ENCODE results near the gene OR52H1. TPM values are rescaled to one million over a fixed set of nuclear protein-coding genes. Genes with fewer than 3 reads are reported as not detected.

Gene OR52H1
- total RNA-seq, 2 experiments from 2014 or later, result not detected

Other genes starting within 250 kb of the OR52H1 start
- not detected for gene OR51B4, start 246.6 kb downstream of the OR52H1 start, total RNA-seq
- gene OR51B2, start 224.2 kb downstream of the OR52H1 start, total RNA-seq, result not detected
- not detected for gene OR51B5, start 205.0 kb downstream of the OR52H1 start, total RNA-seq
- not detected for gene OR51B6, start 197.0 kb downstream of the OR52H1 start, total RNA-seq
- not detected for gene OR51M1, start 164.7 kb downstream of the OR52H1 start, total RNA-seq
- gene OR51Q1, start 126.4 kb downstream of the OR52H1 start, total RNA-seq, result not detected
- not detected for gene OR51I1, start 107.0 kb downstream of the OR52H1 start, total RNA-seq
- not detected for gene OR51I2, start 99.2 kb downstream of the OR52H1 start, total RNA-seq
- gene OR52D1, start 59.9 kb downstream of the OR52H1 start, total RNA-seq, result not detected
- gene UBQLN3, start 38.6 kb downstream of the OR52H1 start, total RNA-seq, result under 1 TPM in 1 of 2 experiments, not detected in 1; 0.17 TPM
- under 1 TPM; 0.30 to 0.60 TPM for gene UBQLNL, start 31.8 kb downstream of the OR52H1 start, total RNA-seq
- not detected for gene OR52B6, start 32.3 kb upstream of the OR52H1 start, total RNA-seq
- 1 to 10 TPM; 1.5 to 2.7 TPM for gene TRIM6, start 48.1 kb upstream of the OR52H1 start, total RNA-seq
- 10 to 100 TPM; 17.3 to 17.5 TPM for gene TRIM34, start 76.5 kb upstream of the OR52H1 start, total RNA-seq
- 10 to 100 TPM; 33.1 to 36.4 TPM for gene TRIM5, start 136.5 kb upstream of the OR52H1 start, total RNA-seq
- gene TRIM22, start 141.2 kb upstream of the OR52H1 start, total RNA-seq, result 100 to 1,000 TPM; 341 to 369 TPM
- under 1 TPM; 0.86 to 0.99 TPM for gene OR56B1, start 187.9 kb upstream of the OR52H1 start, total RNA-seq
- gene OR52N4, start 205.7 kb upstream of the OR52H1 start, total RNA-seq, result 1 to 10 TPM; 1.7 to 1.8 TPM
- not detected for gene OR52N5, start 234.8 kb upstream of the OR52H1 start, total RNA-seq
- not detected for gene OR52N1, start 242.7 kb upstream of the OR52H1 start, total RNA-seq

Measured in activated naive CD8-positive, alpha-beta T cell treated with anti-CD3 and anti-CD28 coated beads, Interleukin-2, amount 10 ng/mL, durations not matched to agents 7 days and 5 days (primary cell).